ENCODE results near the gene RPTOR.

The RPTOR gene

DNA sequence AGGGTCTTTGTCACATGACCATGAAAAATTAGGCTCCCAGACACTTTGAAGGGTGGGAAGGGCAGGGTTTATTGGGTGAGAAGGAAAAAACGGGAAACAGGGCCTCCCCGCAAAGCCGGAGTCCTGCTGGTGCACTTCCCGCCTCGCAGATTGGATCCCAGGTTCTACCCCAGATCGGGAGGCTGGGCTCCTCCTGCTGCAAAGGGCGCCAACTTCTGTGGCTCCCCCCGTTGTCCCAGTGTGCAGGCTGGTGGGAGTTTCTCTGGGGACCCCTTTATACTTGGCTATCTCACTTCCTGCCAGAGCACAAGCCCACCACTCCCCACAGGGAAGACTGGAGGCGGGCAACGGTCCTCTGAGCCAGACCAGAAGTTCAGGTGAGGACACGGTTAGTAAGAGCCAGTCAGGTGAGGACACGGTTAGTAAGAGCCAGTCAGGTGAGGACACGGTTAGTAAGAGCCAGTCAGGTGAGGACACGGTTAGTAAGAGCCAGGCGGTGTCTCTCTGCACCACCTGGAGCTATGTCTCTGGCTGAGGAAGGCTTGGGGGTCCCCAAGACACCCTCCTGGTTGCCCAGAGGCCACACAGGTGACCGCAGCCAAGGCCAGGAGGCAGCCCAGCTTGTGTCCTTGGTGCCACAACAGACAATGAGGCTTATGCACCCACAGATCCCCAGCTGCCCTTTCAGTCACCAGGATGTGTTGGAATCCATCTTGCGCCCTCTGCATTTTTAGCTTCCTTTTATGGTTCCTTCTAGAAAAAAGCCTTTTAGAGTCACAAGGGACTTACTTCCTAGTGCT is 398.9 kb downstream of the RPTOR start:
- no peak for TF ChIP-seq CTCF (IDR thresholded peaks at IDR 0.05; ENCODE audit: low read depth, low read length)
- H3K4me3 ChIP-seq (replicated peaks in 1 of 2; ENCODE audit: low read depth in 2 of 2, low read length in 2 of 2) = no peak overlapping the region
- DNase-seq (ENCODE audit: low read depth in 2 of 2) = no peak

- no peak overlapping the region for H3K4me3 ChIP-seq (replicated peaks in 1 of 2; ENCODE audit: low read depth in 2 of 2, low read length in 2 of 2)
- no peak for DNase-seq (ENCODE audit: low read depth in 2 of 2)
- no peak for TF ChIP-seq CTCF (IDR thresholded peaks at IDR 0.05; ENCODE audit: low read depth, low read length)
Observed at GRCh38 chr17:80944326-80944725, 399.7 kb downstream of the RPTOR start.

DNA sequence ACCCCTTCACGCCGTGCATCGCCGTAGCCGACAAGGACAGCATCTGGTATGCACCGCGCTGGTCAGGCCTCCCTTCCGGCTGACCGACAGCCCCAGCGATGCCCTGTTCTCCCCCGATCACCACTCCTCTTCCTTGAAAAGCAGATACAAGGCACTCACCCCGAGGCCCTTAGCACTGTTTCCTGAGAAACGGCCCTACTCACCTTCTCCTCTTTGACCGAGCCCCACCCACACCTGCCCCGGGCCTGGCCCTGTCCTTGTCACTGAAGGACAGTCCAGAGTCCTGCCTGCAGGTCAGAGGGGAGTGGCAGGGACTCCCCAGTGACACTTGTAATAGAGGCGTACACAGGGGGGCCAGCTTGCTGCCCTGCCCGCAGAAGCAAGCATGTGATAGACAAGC is 401.1 kb downstream of the RPTOR start:
- DNase-seq (ENCODE audit: low read depth in 2 of 2) = no peak
- TF ChIP-seq CTCF (IDR thresholded peaks at IDR 0.05; ENCODE audit: low read depth, low read length) = no peak
- H3K4me3 ChIP-seq (replicated peaks in 1 of 2; ENCODE audit: low read depth in 2 of 2, low read length in 2 of 2) = no peak overlapping the region

GRCh38 chr17:80946449-80946848 is 401.8 kb downstream of the RPTOR start:
- no peak overlapping the region for H3K4me3 ChIP-seq (replicated peaks in 1 of 2; ENCODE audit: low read depth in 2 of 2, low read length in 2 of 2)
- no peak for DNase-seq (ENCODE audit: low read depth in 2 of 2)
- TF ChIP-seq CTCF (IDR thresholded peaks at IDR 0.05; ENCODE audit: low read depth, low read length) = no peak

DNA sequence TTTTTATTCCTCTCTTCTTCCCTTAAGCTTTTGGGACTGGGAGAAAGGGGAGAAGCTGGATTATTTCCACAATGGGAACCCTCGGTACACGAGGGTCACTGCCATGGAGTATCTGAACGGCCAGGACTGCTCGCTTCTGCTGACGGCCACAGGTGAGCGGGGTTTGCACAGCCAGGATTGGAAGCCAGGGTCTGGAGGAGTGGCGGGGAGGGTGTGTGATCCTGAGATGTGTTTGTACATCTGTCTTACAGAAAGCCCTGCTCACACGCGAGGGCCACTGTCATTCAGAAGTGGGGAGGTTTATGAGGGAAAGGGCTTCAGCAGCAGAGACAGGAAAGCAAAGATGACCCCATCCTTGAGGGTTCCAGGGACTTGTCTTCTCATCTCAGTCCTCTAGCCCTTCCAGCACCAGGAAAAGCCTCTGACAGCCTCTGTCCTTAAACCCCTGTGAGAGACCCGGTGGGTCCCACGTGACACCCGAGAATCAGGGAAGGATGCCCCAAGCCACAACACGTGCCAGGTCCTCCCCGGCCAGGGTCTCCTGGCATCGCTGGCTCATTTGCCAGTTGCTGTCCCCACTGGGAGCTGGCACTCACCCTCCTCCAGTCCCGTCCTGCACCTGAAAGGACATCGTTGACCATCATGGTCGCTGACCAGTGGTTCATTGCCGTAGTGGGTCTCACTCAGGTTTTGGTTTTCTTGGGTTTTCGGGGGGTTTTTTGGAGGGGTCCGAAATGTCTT is 402.7 kb downstream of the RPTOR start:
- no peak overlapping the region for H3K4me3 ChIP-seq (replicated peaks in 1 of 2; ENCODE audit: low read depth in 2 of 2, low read length in 2 of 2)
- DNase-seq (ENCODE audit: low read depth in 2 of 2) = no peak
- TF ChIP-seq CTCF (IDR thresholded peaks at IDR 0.05; ENCODE audit: low read depth, low read length) = no peak

GRCh38 chr17:80948019-80948975 is 403.7 kb downstream of the RPTOR start:
- TF ChIP-seq CTCF (IDR thresholded peaks at IDR 0.05; ENCODE audit: low read depth, low read length) = no peak
- H3K4me3 ChIP-seq (replicated peaks in 1 of 2; ENCODE audit: low read depth in 2 of 2, low read length in 2 of 2) = no peak overlapping the region
- no peak for DNase-seq (ENCODE audit: low read depth in 2 of 2)

All from cardiac fibroblast (primary cell).